Measurements from ENCODE around the gene RBM6.

DNA sequence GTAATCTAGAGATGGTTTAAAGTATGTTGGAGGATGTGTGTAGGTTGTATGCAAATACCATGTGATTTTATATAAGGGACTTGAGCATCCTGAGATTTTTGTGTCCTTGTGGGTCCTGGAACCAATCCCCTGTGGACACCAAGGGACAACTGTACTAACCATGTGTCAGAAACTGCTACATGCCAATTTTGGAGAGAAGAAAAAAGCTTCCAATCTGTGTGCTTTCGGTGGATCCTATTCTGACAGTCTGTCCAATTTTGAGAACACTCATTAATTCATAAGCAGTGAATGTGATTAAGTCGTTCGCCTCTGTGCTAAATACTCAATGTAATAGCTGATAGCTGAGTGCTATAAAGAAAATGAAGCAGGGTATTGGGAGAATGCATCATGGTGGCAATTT lies 61.6 kb downstream of the RBM6 start:
- no peak for TF ChIP-seq POLR2AphosphoS5 (IDR thresholded peaks at IDR 0.05)
- no peak for TF ChIP-seq CTCF (IDR thresholded peaks at IDR 0.05)
